Muscle of leg (tissue), 11 donors: ENCODE data around the gene KPNB1. TPM values are rescaled to one million over a fixed set of nuclear protein-coding genes. Genes with fewer than 3 reads are reported as not detected.

Experiments used
- DNase-seq: peaks from one replicate; pipeline ENCODE4 v3.0.0; 2013
- H3K27ac ChIP-seq: one replicate; pipeline ENCODE4 v1.5.1; 2013; ENCODE audit warnings: mild to moderate bottlenecking, low read length, control low read depth
- H3K27me3 ChIP-seq: one replicate; pipeline ENCODE4 v1.6.1; 2013; ENCODE audit warnings: low read length; ENCODE audit not compliant: control insufficient read depth, insufficient read depth
- H3K36me3 ChIP-seq: one replicate; pipeline ENCODE4 v1.6.1; 2013; ENCODE audit warnings: low read length; ENCODE audit not compliant: control insufficient read depth, insufficient read depth
- H3K4me1 ChIP-seq: one replicate; pipeline ENCODE4 v1.6.1; 2013; ENCODE audit warnings: low read length; ENCODE audit not compliant: control insufficient read depth, insufficient read depth
- H3K4me3 ChIP-seq: one replicate; pipeline ENCODE4 v1.5.1; 2013; ENCODE audit warnings: low read length, control low read depth
- H3K9me3 ChIP-seq: replicated peaks from 2 replicates; pipeline ENCODE4 v1.6.1; 2013; ENCODE audit warnings: low read depth, low read length; ENCODE audit not compliant: control insufficient read depth
- WGBS: methylation state at CpG from one replicate; pipeline ENCODE4 v1.1.5; 2013; ENCODE audit warnings: missing lambda C conversion rate; ENCODE audit not compliant: insufficient coverage; 5-methylcytosine and 5-hydroxymethylcytosine counted together
- polyA plus RNA-seq, 8 donors: library from polyadenylated mRNA; unstranded; fragments of 120-200 nt; gene quantifications; one replicate each; pipeline versions ENCODE4 v1.2.1 to v1.2.3, GENCODE V29; 2013; ENCODE audit warnings: inconsistent platforms in 1 of 8, low replicate concordance in 1 of 8; ENCODE audit not compliant: insufficient read length in 8 of 8, insufficient read depth in 1 of 8
- total RNA-seq: library from RNA; stranded (reverse); fragments of 120-200 nt; gene quantifications from one replicate; pipeline ENCODE4 v1.2.4, GENCODE V29; 2013

The KPNB1 gene
- total and polyA plus RNA-seq, 9 donors = 124 to 184 (median 157) TPM

- Histone ChIP-seq H3K27ac (no peak overlapping the region), H3K4me3 (no peak overlapping the region), H3K36me3 (peaks cover 18% of the 10 kb centered on the region), H3K4me1 (no peaks in the 10 kb centered on the region), H3K9me3 (no peaks in the 10 kb centered on the region), H3K27me3 (no peaks in the 10 kb centered on the region)
- no peak for DNase-seq
- 93% methylated on average over 2 of the region's 7 CpGs for WGBS
Measured at GRCh38 chr17:47686664-47687327, 37.1 kb downstream of the KPNB1 start.

GRCh38 chr17:47687328-47687690, 37.6 kb downstream of the KPNB1 start:
- H3K27me3 ChIP-seq = peaks cover 3% of the 10 kb centered on the region
- H3K36me3 ChIP-seq = peaks cover 13% of the 10 kb centered on the region
- H3K27ac ChIP-seq = no peak overlapping the region

GRCh38 chr17:47687748-47688147, 38.0 kb downstream of the KPNB1 start:
- DNase-seq = no peak

More at GRCh38 chr17:47687328-47687690, 37.6 kb downstream of the KPNB1 start:
- Histone ChIP-seq H3K4me1 (no peaks in the 10 kb centered on the region), H3K9me3 (no peaks in the 10 kb centered on the region), H3K4me3 (no peak overlapping the region)
- DNase-seq = no peak

GRCh38 chr17:47690121-47690520, 40.4 kb downstream of the KPNB1 start:
- Histone ChIP-seq H3K4me3 (no peak overlapping the region), H3K9me3 (no peaks in the 10 kb centered on the region), H3K27ac (no peak overlapping the region), H3K27me3 (peaks cover 3% of the 10 kb centered on the region), H3K36me3 (peaks cover 2% of the 10 kb centered on the region), H3K4me1 (peaks cover 13% of the 10 kb centered on the region)
- 59% methylated on average over 3 of the region's 3 CpGs for WGBS
- no peak for DNase-seq

More at GRCh38 chr17:47687748-47688147, 38.0 kb downstream of the KPNB1 start:
- H3K36me3 ChIP-seq = peaks cover 9% of the 10 kb centered on the region
- peaks cover 3% of the 10 kb centered on the region for H3K4me1 ChIP-seq
- H3K27ac ChIP-seq = no peak overlapping the region
- no peaks in the 10 kb centered on the region for H3K9me3 ChIP-seq
- H3K27me3 ChIP-seq = peaks cover 3% of the 10 kb centered on the region
- no peak overlapping the region for H3K4me3 ChIP-seq
- WGBS = 69% methylated on average over 1 of the region's 1 CpG

- DNase-seq = no peak
- no peak overlapping the region for H3K4me3 ChIP-seq
Measured at GRCh38 chr17:47692137-47692894, 42.6 kb downstream of the KPNB1 start.

GRCh38 chr17:47692895-47693730, 43.4 kb downstream of the KPNB1 start:
- DNase-seq = no peak
- H3K27ac ChIP-seq = no peak overlapping the region
- 6% methylated on average over 9 of the region's 10 CpGs for WGBS
- peaks cover 3% of the 10 kb centered on the region for H3K27me3 ChIP-seq
- H3K4me1 ChIP-seq = peaks cover 32% of the 10 kb centered on the region
- peak overlapping the region; percentile 57 for H3K4me3 ChIP-seq
- H3K36me3 ChIP-seq = peaks cover 13% of the 10 kb centered on the region
- H3K9me3 ChIP-seq = no peaks in the 10 kb centered on the region

More at GRCh38 chr17:47692137-47692894, 42.6 kb downstream of the KPNB1 start:
- Histone ChIP-seq H3K4me1 (peaks cover 32% of the 10 kb centered on the region), H3K27ac (no peak overlapping the region), H3K36me3 (peaks cover 12% of the 10 kb centered on the region), H3K27me3 (peaks cover 3% of the 10 kb centered on the region), H3K9me3 (no peaks in the 10 kb centered on the region)
- WGBS = no CpG with 5 or more reads among the region's 2 CpGs

GRCh38 chr17:47693731-47694580, 44.2 kb downstream of the KPNB1 start, which contains the start of gene TBKBP1:
Gene TBKBP1, plus strand, starts transcription at chr17:47694161. Its CDS starts 1,952 bp downstream, at chr17:47696113.
- Histone ChIP-seq H3K4me3 (peak within 1 kb of the TSS; percentile 57), H3K27me3 (peaks cover 3% of the 10 kb centered on the region), H3K9me3 (no peaks in the 10 kb centered on the region), H3K4me1 (peaks cover 32% of the 10 kb centered on the region), H3K36me3 (peaks cover 17% of the 10 kb centered on the region), H3K27ac (peak within 1 kb of the TSS; percentile 77)
- WGBS = under 1% methylated on average over 55 of the region's 87 CpGs
- peak; percentile 93 for DNase-seq

- H3K9me3 ChIP-seq = no peaks in the 10 kb centered on the region
- peaks cover 32% of the 10 kb centered on the region for H3K4me1 ChIP-seq
- peak overlapping the region; percentile 57 for H3K4me3 ChIP-seq
- H3K27me3 ChIP-seq = peaks cover 3% of the 10 kb centered on the region
- peak overlapping the region; percentile 77 for H3K27ac ChIP-seq
- DNase-seq = peak; percentile 77
- H3K36me3 ChIP-seq = peaks cover 24% of the 10 kb centered on the region
- under 1% methylated on average over 45 of the region's 65 CpGs for WGBS
Measured at GRCh38 chr17:47694581-47695428, 45.1 kb downstream of the KPNB1 start.
